ENCODE data around the gene EVL.
"Not testable (repeated sequence)": the region's sequence is repeated elsewhere in the genome, so short reads cannot be mapped to it uniquely, and the experiment has no call there.

Gene EVL

GRCh38 chr14:100065111-100065871 lies at the start of gene EVL:
TSS of gene EVL (plus strand) at chr14:100065422. CDS start at chr14:100065501, 79 bp downstream.
- Mint-ChIP-seq H3K27me3 (no peaks in the 10 kb centered on the region), H3K36me3 (peaks cover 47% of the 10 kb centered on the region)
- CTCF ChIA-PET: interaction anchor here (0.8 to 22.9 kb wide), 7 partner anchors 8 to 159 kb away, joined by 3 to 488 read pairs (median 8); no protein-coding TSS in a partner anchor

GRCh38 chr14:100017553-100017952 lies 47.7 kb upstream of the EVL start:
- DNase-seq: no peak
- no peak overlapping the region for H3K4me3 Mint-ChIP-seq
- H3K36me3 Mint-ChIP-seq: no peaks in the 10 kb centered on the region
- H3K27ac Mint-ChIP-seq: no peak overlapping the region
- no peaks in the 10 kb centered on the region for H3K27me3 Mint-ChIP-seq
- CTCF ChIA-PET: interaction anchor here (1.1 kb wide), 1 partner anchor 20 kb away, joined by 3 read pairs; no protein-coding TSS in a partner anchor
- H3K4me1 Mint-ChIP-seq: peaks cover 3% of the 10 kb centered on the region
- no peaks in the 10 kb centered on the region for H3K9me3 Mint-ChIP-seq

More at GRCh38 chr14:100065111-100065871, at the start of gene EVL:
- H3K27ac Mint-ChIP-seq: peak within 1 kb of the TSS; percentile 99
- peak within 1 kb of the TSS; percentile 90 for H3K4me3 Mint-ChIP-seq
- H3K9me3 Mint-ChIP-seq: no peaks in the 10 kb centered on the region
- peak; percentile 88 for DNase-seq
- peaks cover 49% of the 10 kb centered on the region for H3K4me1 Mint-ChIP-seq

- no peak overlapping the region for H3K27ac Mint-ChIP-seq
- no peaks in the 10 kb centered on the region for H3K9me3 Mint-ChIP-seq
- H3K36me3 Mint-ChIP-seq: no peaks in the 10 kb centered on the region
- H3K4me1 Mint-ChIP-seq: no peaks in the 10 kb centered on the region
- CTCF ChIA-PET: interaction anchor here (1.1 kb wide), 1 partner anchor 20 kb away, joined by 3 read pairs; no protein-coding TSS in a partner anchor
- no peaks in the 10 kb centered on the region for H3K27me3 Mint-ChIP-seq
- no peak overlapping the region for H3K4me3 Mint-ChIP-seq
- DNase-seq: no peak
Measured at GRCh38 chr14:100018054-100018453, 47.2 kb upstream of the EVL start.

- DNase-seq: no peak
- H3K4me3 Mint-ChIP-seq: no peak overlapping the region
- no peak overlapping the region for H3K27ac Mint-ChIP-seq
- H3K4me1 Mint-ChIP-seq: no peaks in the 10 kb centered on the region
- CTCF ChIA-PET: interaction anchor here (1.1 kb wide), 1 partner anchor 19 kb away, joined by 3 read pairs; no protein-coding TSS in a partner anchor
- H3K36me3 Mint-ChIP-seq: no peaks in the 10 kb centered on the region
- no peaks in the 10 kb centered on the region for H3K27me3 Mint-ChIP-seq
- no peaks in the 10 kb centered on the region for H3K9me3 Mint-ChIP-seq
Measured at GRCh38 chr14:100018482-100018881, 46.7 kb upstream of the EVL start.

- no peaks in the 10 kb centered on the region for H3K36me3 Mint-ChIP-seq
- no peaks in the 10 kb centered on the region for H3K4me1 Mint-ChIP-seq
- H3K4me3 Mint-ChIP-seq: no peak overlapping the region
- no peak overlapping the region for H3K27ac Mint-ChIP-seq
- CTCF ChIA-PET: no interaction called here
- DNase-seq: no peak
- no peaks in the 10 kb centered on the region for H3K27me3 Mint-ChIP-seq
- no peaks in the 10 kb centered on the region for H3K9me3 Mint-ChIP-seq
Measured at GRCh38 chr14:100019156-100019744, 46.0 kb upstream of the EVL start.

GRCh38 chr14:100020629-100021028 lies 44.6 kb upstream of the EVL start:
- H3K9me3 Mint-ChIP-seq: no peaks in the 10 kb centered on the region
- DNase-seq: no peak
- CTCF ChIA-PET: interaction anchor here (0.8 kb wide), 1 partner anchor 37 kb away, joined by 4 read pairs; no protein-coding TSS in a partner anchor
- no peak overlapping the region for H3K4me3 Mint-ChIP-seq
- H3K36me3 Mint-ChIP-seq: no peaks in the 10 kb centered on the region
- H3K27ac Mint-ChIP-seq: no peak overlapping the region
- no peaks in the 10 kb centered on the region for H3K27me3 Mint-ChIP-seq
- H3K4me1 Mint-ChIP-seq: peaks cover 6% of the 10 kb centered on the region

- H3K27me3 Mint-ChIP-seq: no peaks in the 10 kb centered on the region
- H3K9me3 Mint-ChIP-seq: no peaks in the 10 kb centered on the region
- no peak overlapping the region for H3K27ac Mint-ChIP-seq
- no peak for DNase-seq
- CTCF ChIA-PET: interaction anchor here (0.8 kb wide), 1 partner anchor 56 kb away, joined by 3 read pairs; no protein-coding TSS in a partner anchor
- peaks cover 6% of the 10 kb centered on the region for H3K4me1 Mint-ChIP-seq
- H3K4me3 Mint-ChIP-seq: no peak overlapping the region
- no peaks in the 10 kb centered on the region for H3K36me3 Mint-ChIP-seq
Measured at GRCh38 chr14:100022772-100023451, 42.3 kb upstream of the EVL start.

GRCh38 chr14:100025111-100025510 lies 40.1 kb upstream of the EVL start:
- DNase-seq: peak; percentile 35
- H3K27ac Mint-ChIP-seq: no peak overlapping the region
- H3K4me1 Mint-ChIP-seq: peaks cover 6% of the 10 kb centered on the region
- H3K9me3 Mint-ChIP-seq: no peaks in the 10 kb centered on the region
- H3K27me3 Mint-ChIP-seq: no peaks in the 10 kb centered on the region
- CTCF ChIA-PET: interaction anchor here (0.9 to 2.7 kb wide), 7 partner anchors 9 to 628 kb away, joined by 3 to 24 read pairs (median 3); partner anchors contain the start of gene EVL
- H3K36me3 Mint-ChIP-seq: no peaks in the 10 kb centered on the region
- no peak overlapping the region for H3K4me3 Mint-ChIP-seq

GRCh38 chr14:100027771-100028490 lies 37.3 kb upstream of the EVL start:
- H3K9me3 Mint-ChIP-seq: no peaks in the 10 kb centered on the region
- DNase-seq: no peak
- no peak overlapping the region for H3K27ac Mint-ChIP-seq
- peaks cover 6% of the 10 kb centered on the region for H3K4me1 Mint-ChIP-seq
- no peaks in the 10 kb centered on the region for H3K36me3 Mint-ChIP-seq
- CTCF ChIA-PET: no interaction called here
- H3K27me3 Mint-ChIP-seq: no peaks in the 10 kb centered on the region
- no peak overlapping the region for H3K4me3 Mint-ChIP-seq

GRCh38 chr14:100028990-100029677 lies 36.1 kb upstream of the EVL start:
- Mint-ChIP-seq H3K4me1 (peaks cover 6% of the 10 kb centered on the region), H3K4me3 (no peak overlapping the region), H3K9me3 (no peaks in the 10 kb centered on the region), H3K27me3 (no peaks in the 10 kb centered on the region), H3K36me3 (no peaks in the 10 kb centered on the region), H3K27ac (no peak overlapping the region)
- no peak for DNase-seq
- CTCF ChIA-PET: no interaction called here

GRCh38 chr14:100030006-100030405 lies 35.2 kb upstream of the EVL start:
- H3K4me3 Mint-ChIP-seq, DNase-seq, H3K4me1 Mint-ChIP-seq, H3K27ac Mint-ChIP-seq, H3K27me3 Mint-ChIP-seq, H3K9me3 Mint-ChIP-seq, H3K36me3 Mint-ChIP-seq: not testable (repeated sequence)
- CTCF ChIA-PET: interaction anchor here (1.0 kb wide), 1 partner anchor 163 kb away, joined by 3 read pairs; no protein-coding TSS in a partner anchor

- Mint-ChIP-seq H3K27me3 (no peaks in the 10 kb centered on the region), H3K9me3 (no peaks in the 10 kb centered on the region), H3K4me1 (no peaks in the 10 kb centered on the region), H3K27ac (no peak overlapping the region), H3K4me3 (no peak overlapping the region), H3K36me3 (no peaks in the 10 kb centered on the region)
- CTCF ChIA-PET: interaction anchor here (1.0 kb wide), 1 partner anchor 162 kb away, joined by 3 read pairs; no protein-coding TSS in a partner anchor
- DNase-seq: no peak
Measured at GRCh38 chr14:100030452-100031153, 34.6 kb upstream of the EVL start.

Data from activated naive CD4-positive, alpha-beta T cell treated with anti-CD3 and anti-CD28 coated beads, Interleukin-2, amount 10 ng/mL, durations not matched to agents 7 days and 5 days (primary cell).